GM19324 (cell line): ENCODE results near the gene VAV2.
"Not testable (repeated sequence)": the region's sequence is repeated elsewhere in the genome, so short reads cannot be mapped to it uniquely, and the experiment has no call there.

Experiments used
- ATAC-seq: cut with Tn5 transposase; IDR thresholded peaks from one replicate; pipeline ENCODE4 v1.9.1; 2021; ENCODE audit warnings: mild to moderate bottlenecking, moderate library complexity; ENCODE audit not compliant: unreplicated experiment, low FRiP score

VAV2 gene

DNA sequence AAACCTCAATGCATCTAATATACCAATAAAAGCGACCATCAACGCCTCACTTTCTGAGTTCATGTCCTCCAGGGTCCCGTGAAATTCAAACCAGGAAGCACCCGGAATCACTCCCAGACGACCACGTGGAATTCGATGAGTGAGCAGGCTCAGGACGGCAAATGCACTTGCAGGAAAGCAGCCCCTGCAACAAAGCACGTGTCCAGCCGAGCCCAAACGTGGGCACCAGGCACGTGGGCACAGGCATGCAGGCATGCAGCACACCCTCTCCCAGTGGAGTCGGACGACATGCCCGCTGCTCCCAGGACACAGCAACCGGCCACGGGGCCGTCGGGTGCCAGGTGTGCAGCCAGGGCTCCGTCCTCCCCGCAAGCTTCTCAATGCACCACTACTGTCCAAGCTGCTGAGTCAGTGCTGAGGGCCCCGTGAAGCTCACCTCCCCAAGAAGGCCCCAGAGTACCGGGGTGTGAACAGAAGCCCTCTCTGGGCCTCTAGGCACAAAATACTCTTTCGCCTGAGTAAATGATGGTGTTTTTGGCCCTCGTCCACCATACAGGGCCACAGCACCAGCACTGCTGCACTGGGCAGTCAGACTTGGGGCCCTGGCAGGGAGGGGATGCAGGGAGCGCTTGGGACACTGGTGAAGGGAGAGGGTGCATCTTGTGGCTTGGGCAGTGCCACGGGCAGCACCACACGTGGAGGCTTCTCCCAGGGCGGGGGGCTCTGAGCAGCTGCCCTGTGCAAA is 87.6 kb downstream of the VAV2 start:
- ATAC-seq: no peak

DNA sequence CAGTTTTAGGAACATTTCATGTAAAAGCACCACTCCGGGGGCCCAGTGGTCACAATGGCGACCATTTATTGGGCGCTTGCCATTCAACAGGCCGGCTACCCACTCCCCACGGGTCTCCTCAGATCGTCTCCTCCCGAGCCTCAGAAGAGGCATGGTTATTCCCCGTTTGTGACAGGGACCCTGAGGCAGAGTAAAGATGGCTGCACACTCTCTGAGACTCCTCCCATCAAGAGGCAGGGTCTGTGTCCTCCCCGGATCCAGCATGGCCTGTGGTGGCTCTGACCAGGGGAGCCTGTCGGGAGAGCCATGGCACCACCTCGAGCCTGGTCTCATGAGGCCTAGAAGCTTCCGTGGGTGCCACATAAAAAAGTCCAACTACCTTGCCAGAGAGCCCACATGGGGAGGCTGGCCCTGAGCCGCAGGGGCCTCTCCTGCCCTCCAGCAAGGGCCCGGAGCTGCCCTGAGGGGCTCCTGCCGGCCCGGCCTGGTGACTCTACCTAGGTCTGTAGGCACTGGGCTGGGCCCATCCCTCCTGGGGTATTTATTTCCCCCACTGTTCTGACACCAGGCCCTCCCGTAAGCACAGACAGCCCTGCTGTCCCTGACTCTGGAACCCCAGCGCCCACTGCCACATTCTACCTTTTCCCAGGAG is 90.8 kb downstream of the VAV2 start:
- ATAC-seq: no peak

DNA sequence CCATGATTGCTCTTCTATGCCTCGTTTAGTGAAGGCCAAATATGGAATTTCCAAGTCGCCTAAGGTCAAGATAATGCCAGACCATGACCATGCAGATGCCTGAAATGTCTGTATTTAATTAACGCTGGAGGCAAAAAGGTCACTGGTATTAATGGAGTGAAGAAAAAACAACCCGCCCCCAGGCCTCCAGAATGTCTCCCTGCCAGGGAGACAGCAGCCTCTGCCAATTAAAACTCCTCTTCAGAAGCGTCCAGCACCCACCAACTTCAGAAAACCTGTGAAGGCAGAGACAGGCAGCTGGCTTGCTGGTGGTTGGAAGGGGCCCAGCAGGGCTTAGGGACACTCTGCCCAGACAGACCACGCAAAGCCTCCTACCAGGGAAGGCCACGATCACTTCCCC is 94.4 kb downstream of the VAV2 start:
- ATAC-seq: no peak

DNA sequence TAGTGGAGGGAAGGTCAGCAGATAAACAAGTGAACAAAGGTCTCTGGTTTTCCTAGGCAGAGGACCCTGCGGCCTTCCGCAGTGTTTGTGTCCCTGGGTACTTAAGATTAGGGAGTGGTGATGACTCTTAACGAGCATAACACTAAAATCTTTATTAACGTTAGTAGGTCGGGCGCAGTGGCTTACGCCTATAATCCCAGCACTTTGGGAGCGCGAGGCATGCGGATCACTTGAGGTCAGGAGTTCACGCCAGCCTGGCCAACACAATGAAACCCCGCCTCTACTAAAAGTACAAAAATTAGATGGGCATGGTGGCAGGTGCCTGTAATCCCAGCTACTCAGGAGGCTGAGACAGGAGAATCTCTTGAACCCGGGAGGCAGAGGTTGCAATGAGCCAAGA is 96.1 kb downstream of the VAV2 start:
- not testable (repeated sequence) for ATAC-seq

DNA sequence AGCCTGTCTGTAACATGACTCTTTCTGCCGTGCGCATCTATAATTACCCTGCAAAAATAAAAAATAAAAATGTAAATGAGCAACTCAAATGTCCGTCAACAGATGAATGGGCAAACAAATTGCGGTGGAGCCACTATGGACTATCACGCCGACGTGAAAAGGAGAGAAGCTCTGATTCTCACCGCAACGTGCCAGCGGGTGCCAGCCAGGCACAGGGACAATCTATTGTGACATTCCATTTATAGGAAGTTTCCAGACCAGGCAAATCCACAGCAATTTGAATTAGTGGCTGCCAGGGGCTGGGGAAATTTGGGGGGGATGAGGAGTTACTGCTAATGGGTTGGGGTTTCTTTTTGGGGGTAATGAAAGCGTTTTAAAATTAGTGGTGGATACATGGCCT is 96.8 kb downstream of the VAV2 start:
- ATAC-seq: no peak

DNA sequence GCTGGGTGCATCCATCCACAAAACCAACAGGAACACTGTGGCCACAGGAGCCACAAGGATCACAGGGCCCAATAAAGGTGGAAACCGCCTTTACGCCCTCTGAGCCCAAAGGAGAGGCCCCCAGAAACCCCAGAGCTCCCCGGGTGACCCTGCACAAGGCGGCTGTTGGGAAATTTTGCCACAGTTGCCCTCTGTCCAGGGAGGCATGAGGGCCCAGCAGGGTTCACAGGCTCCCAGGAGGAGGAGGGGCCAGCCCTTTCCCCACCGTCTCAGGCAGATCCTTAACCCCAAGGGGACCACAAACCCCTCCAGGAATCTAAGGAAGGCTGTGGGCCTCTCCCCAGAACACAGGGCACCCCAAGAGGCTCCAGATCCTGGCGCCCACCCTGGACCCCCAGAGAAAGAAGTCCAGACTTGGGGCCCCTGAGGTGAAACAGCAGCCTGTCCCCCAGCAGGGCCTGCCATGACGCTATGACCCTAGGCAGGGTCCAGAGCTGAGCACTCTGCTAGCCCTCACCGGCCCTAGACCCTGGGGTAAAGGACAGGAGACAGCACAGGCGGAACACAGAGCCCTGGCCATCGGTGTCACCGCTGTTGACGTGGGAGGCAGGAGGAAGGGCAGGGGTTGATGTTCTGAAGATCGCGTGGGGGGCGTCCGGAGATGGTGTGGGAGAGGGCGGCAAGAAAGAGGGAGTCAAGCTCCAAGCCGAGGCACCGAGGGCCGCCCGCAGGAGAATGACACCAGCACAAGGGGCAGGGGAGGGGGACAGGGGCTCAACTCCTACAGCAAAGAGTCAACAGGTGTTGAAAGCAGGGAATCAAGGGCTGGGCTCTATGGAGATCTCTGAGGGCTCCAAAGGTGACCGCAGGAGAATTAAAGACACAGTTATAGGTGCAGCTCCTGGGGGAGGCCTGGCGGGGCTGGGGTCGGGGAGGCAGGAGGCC is 97.5 kb downstream of the VAV2 start:
- ATAC-seq: no peak

DNA sequence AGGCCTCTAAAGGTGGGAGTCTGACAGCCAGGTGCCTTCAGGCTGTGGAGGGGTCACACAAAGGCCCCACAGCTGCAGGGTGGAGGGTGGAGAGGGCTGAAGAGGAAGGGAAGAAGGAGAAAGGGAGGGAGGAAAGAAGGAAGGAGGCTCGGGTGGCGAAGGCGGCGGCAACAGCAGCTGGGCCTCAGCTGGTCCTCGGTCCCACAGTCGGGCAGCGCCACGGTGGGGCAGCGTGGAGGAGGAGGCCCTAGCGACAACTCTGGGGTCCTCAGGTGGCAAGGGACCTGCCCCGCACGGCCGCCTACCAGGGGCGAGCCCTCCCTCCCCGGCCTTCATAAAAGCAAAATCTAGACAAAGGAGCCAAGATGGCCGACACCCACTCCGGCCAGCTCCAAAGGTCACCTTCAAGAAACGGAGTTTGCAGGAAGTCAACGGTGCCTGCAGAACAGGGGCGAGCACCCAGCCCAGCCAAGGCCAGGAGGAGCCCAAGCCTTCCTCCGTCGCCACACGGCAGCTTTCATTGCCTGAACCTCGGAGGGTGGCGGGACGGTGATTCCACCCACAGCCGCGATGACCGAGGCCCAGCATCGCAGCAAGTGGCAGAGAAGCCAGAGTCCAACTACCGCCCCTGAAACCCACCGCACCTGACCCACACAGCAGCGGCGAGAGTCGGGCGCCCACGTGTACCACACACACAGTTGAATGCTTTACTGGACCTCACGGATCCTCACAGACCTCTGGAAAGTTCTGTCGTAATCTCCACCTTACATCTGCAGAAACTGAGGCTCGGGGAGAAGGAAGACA is 98.7 kb downstream of the VAV2 start:
- ATAC-seq: no peak

DNA sequence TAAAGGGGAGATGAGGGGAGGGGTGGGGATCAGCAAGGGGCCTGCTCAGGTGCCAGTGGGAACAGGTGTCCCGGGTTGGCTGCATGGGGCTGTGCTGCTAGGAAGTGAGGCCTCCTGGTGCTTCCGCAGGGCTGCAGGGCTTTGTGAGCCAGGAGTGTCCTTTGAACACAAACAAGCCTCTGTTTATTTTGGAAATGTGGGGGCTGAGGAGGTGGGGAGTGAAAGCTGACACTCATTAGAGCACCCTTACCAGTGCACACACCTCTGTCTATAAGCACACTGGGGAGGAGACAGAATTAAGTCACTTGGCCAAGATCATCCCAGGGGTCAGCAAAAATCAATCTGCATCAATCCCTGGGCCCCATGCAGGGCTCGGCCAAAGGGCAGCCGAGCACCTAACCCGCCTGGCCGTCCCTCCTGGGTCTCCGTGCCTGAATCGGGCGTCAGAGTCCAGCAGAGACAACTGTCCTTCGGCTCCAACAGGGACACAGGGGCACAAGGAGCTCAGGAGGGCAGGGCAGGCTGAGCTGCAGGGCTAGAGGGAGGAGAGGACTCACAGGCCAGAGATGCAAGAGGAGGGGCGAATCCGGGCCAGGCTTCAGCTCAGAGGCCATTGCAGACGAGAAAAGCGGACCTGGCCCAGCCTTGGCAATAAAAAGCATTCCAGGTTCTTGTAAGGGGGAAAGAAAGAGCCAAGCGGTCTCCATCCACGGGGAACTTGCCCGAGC is 99.8 kb downstream of the VAV2 start:
- ATAC-seq: no peak

DNA sequence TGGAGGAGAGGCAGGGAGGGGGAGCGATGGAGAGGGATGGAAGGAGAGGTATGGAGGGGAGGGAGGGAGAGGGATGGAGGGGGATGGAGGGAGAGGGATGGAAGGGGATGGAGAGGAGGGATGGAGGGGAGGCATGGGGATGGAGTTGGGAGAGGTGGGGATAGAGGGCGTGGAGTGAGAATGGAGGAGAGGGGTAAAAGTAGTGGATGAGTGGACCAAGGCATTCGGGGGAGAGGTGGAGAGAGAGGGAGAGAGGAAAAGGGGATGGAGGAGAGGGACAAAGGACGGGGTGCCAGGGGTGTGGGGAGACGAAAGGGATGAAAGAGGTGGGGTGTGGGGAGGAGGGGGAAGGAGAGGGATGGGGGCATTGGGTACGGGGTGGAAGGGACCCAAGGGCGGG is 100.4 kb downstream of the VAV2 start:
- ATAC-seq: no peak

DNA sequence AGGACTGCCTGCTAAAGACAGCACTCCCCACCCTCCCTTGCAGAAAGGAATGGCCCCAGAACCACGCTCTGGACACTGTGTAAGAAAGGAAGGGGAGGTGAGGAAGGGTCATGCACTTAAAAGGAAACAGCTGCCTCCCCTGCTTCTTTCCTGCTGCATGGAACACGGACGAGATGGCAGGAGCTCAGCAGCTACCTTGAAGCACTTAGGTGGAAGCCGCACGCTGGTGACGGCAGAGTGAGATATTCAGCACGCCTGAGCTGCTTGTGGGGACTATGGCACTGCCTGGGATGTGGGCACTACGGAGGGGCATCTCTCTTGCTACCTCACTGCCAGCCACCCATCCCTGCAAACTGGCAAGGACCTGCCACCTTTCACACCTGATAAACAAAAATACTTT is 101.5 kb downstream of the VAV2 start:
- ATAC-seq: no peak

DNA sequence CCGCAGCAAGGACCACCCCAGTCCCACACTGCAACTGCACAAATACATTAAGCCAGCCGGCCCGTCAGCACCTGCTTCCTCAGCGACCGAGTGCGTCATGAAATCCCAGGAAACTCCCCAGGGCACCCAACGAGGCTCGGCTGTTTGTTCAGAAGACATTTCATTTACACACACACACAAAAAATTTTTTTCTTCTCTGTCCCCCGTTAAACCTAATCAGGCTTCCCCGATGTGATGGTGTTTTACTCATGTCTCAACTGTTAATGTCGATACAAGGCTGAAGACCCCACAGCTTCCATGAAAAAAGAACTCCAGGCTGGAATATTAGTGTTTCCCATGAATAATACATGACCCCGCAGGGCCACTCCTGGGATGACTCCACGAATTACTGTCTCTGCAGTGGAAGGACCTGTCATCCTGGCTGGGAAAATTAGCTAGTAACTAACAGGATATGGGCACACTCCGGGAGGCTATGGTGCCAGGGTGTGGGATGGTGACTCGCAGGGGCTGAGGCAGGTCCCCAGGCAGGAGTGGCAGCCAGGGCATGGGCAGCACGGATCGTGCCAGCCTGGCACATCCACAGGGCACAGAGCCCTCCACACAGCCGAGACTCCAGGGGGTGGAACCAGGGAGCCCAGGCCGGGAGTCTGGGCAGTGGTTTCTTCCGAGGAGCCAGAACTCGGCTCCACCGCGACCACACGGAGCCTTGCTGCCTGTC is 102.4 kb downstream of the VAV2 start:
- ATAC-seq: no peak

DNA sequence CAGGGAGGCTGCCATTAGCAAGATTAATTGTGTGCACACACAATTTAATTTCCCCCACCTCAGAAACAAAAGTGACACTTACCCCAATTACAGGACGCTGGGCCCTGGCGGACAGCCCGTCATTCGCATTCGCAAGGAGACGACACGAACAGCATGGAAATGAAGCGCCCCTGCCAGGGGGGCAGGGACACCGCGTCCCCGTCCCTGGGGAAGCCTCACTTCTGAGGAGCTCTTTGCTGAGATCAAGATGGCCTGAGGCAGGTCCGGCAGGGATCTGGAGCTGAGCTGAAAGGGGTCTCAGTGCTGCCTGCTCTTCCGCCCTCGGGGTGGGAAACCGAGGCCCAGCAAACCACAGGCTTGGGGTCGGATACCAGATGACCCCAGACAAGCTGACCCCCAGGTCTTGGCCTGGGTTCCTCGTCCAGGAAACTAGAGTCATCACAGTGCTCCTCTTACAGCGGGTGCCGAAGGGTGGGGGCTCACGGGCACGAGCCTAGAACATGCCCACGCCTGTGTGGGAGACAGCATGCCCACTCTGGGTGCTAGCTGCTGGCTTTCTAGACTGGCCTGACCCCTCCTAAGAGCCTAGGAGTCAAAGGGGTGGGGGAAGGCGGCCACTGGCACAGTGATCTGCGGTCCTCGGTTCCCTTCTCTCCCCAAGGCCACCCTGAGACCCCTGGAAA is 103.2 kb downstream of the VAV2 start:
- ATAC-seq: no peak

DNA sequence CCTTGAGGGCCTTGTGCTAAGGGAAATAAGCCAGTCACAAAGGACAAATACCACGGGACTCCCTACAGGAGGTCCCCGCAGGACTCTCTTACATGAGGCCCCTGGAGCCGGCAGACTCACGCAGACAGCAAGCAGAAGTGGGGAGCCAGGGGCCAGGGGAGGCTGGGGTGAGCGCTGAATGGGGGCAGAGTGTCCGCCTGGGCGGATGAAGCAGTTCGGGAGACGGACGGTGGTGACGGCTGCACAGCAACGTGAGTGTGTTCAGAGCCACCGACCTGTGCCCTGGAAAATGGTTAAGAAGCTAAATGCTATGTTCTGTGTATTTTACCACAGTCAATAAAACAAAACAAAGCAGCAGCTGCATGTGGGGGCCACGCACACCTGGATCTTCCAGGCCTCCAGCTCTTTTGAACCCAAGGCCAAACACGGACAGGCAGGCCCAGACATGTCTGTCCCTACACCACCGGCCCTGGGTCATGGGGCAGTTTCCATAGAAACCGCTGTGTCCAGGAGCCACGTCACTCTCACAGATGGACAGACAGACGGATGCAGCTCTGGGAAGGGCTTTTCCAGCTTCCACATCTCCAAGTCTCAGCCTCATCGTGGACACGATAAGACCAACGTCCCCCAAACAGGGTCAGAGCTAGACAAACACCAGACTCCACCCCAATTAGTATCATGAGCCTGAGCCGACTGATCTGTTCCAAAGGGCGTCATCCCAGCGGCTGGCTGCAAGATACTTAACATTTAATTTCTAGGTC is 103.9 kb downstream of the VAV2 start:
- ATAC-seq: no peak

DNA sequence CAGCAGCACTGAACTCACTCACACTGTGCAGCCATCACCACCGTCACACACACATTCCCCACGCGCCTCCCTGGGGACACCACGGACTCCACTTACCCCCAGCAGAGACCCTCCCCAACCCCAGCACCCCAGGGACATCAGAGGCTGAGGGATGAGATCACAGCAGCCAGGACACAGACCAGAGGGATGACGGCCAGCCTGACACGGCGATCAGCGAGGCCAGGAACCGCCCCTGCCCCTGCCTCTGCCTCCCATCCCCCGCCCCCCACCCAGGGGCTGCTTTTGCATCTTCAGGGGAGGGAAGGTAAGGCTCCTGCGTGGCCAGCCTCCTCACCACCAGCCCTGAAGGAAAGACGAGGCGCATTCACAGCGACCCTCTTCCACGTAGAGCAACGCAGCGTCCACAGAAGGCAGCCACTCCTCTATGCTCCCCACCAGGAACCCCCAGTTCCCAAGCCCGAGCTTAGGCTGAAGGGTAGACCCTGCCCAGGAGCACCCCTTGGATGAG is 104.5 kb downstream of the VAV2 start:
- ATAC-seq: no peak

DNA sequence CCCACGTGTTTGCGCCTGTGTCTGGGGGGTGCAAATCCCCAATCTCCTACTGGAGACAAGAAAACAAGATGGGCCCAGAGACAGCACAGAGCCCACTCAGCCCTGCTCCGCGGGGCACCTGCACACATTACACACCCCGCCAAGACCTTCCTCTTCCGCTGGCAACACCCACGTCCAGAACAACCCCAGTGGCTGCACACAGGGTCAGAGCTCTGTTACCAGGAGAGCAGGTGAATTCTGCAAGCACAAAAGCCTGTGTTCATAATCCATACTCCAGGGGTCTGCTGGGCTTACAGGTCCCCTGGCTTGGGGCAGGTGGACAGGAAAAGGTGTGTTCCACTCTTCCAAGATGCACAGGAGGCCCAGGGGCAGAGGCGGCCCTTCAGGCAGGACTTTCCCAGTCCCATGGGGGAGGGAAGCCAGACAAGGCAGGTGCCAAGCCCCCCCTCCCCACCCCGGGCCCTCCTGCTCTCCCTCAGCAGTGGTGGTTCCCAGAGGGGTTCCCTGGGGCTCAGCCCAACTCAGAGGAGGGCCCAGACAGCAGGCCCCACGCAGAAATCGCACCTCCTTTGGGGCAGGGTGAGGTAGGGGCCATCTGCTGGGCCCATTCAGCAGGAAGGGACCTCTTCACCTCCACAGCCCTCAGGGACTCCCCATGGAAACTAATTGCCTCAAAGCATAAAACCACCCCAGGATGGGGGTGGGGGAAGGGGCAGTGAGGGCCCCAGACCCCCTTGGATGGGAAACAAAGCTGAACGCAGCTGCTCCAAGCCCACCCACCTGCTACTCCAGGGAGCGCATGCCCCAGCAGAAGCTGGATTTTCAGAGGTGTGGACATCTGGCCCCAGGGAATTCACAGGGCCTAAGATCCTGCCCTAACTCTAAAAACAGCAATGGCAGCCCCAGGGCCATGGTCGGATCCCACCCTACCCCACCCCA is 105.3 kb downstream of the VAV2 start:
- ATAC-seq: no peak

DNA sequence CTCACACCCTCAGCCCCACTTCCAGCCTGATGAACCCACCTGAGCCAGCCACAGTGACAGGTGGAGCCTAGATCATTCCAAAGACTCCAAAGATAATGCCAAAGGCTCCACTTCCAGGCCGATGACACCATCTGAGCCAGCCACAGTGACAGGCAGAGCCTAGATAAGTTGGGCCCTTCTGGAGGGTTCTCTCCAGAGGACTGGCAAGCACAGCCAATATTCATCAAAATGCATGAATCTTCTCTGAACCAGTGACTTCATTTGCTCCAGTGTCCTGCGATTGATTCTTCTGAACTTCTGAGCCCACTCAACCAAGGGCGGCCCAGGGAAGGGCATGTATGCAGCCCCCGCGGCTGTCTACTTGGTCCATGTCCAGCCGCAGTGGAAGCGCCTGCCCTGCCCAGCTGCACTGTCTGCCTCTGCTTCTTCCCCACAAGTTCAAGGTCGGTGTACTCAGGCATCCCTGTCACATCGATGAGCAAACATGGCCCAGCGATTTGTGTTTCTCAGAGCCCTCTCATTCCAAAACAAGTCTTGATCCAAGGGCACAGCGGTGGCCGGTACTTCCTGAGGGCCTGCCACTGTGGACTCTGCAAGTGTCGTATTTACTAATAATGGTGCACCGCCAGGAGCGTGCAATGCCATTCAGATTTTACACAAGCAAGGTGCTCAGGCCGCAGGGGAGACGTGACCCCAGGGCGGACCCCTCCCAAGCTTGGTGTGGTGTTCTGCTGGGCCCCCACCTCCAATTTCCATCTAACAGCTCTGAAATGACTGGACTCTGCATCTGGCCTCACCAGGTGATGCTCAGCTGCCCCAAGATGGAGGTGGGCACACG is 107.0 kb downstream of the VAV2 start:
- ATAC-seq: no peak
